IMR-90 (cell line): ENCODE data around the gene VPS26A. TPM values are rescaled to one million over a fixed set of nuclear protein-coding genes. Genes with fewer than 3 reads are reported as not detected.

Source experiments
- microRNA-seq, 2 experiments: library from miRNA; stranded (forward) in 1 of 2; unstranded in 1 of 2; fragments of 10-50 nt in 1 of 2; fragments of <30 nt in 1 of 2; gene quantifications in 1 of 2; microRNA quantifications in 1 of 2; one replicate each; pipeline versions ENCODE3 to v1.1.0; 2013 to 2020; ENCODE audit not compliant: insufficient read depth in 1 of 2, insufficient read length in 1 of 2, unreplicated experiment in 1 of 2
- polyA plus RNA-seq, 3 experiments: library from polyadenylated mRNA; depleted of rRNA; stranded (reverse); fragments of >200 nt; gene quantifications; 2 replicates each; pipeline ENCODE4 v1.2.3, GENCODE V29; 2012; ENCODE audit warnings: low replicate concordance in 1 of 3
- small RNA-seq, 5 experiments: library from RNA; depleted of rRNA; stranded (forward); fragments of <200 nt; gene quantifications; one replicate each; pipeline ENCODE3, GENCODE V24; 2012
- total RNA-seq: library from RNA; depleted of rRNA; stranded (reverse); fragments of >200 nt; gene quantifications from 2 replicates; pipeline ENCODE4 v1.2.3, GENCODE V29; 2012; rRNA removed

The VPS26A gene
- total and polyA plus RNA-seq, 2 of the 4 experiments (the other 2 are of a cell fraction): 7.2 to 18.7 TPM

Small RNAs within 50 kb of the gene (microRNA-seq; reads per million reads assigned to microRNA genes)
- not detected for gene RF00017 (ENCODE audit: insufficient read depth, insufficient read length)

Small RNAs within 50 kb of the gene (small RNA-seq; reads per million reads assigned to genes)
- 0 reads per million in 5 experiments for gene RF00017

Other genes starting within 250 kb of the VPS26A start
- 55.7 and 74.2 TPM in 2 replicates for gene DDX50, start 222.9 kb upstream of the VPS26A start, total RNA-seq
- 31.1 and 32.5 TPM in 2 replicates for gene DDX50, start 222.9 kb upstream of the VPS26A start, polyA plus RNA-seq (2012; rRNA removed)
- 73.7 and 109 TPM in 2 replicates for gene DDX21, start 168.0 kb upstream of the VPS26A start, total RNA-seq
- gene DDX21, start 168.0 kb upstream of the VPS26A start, polyA plus RNA-seq (2012; rRNA removed): 33.9 and 43.2 TPM in 2 replicates
- 51.3 and 67.2 TPM in 2 replicates for gene KIFBP, start 135.4 kb upstream of the VPS26A start, total RNA-seq
- 29.6 and 30.6 TPM in 2 replicates for gene KIFBP, start 135.4 kb upstream of the VPS26A start, polyA plus RNA-seq (2012; rRNA removed)
- gene SRGN, start 36.1 kb upstream of the VPS26A start, total RNA-seq: 41.4 and 46.4 TPM in 2 replicates
- 29.8 and 33.3 TPM in 2 replicates for gene SRGN, start 36.1 kb upstream of the VPS26A start, polyA plus RNA-seq (2012; rRNA removed)
- 22.5 and 24.4 TPM in 2 replicates for gene SUPV3L1, start 56.1 kb downstream of the VPS26A start, total RNA-seq
- 22.1 and 26.5 TPM in 2 replicates for gene SUPV3L1, start 56.1 kb downstream of the VPS26A start, polyA plus RNA-seq (2012; rRNA removed)
- gene HKDC1, start 96.2 kb downstream of the VPS26A start, total RNA-seq: under 0.01 TPM in 1 of 2 replicates, not detected in the other
- 0.03 and 0.07 TPM in 2 replicates for gene HKDC1, start 96.2 kb downstream of the VPS26A start, polyA plus RNA-seq (2012; rRNA removed)
- gene HK1, start 154.3 kb downstream of the VPS26A start, total RNA-seq: 90.5 and 107 TPM in 2 replicates
- gene HK1, start 154.3 kb downstream of the VPS26A start, polyA plus RNA-seq (2012; rRNA removed): 47.7 and 53.7 TPM in 2 replicates